Prostate gland (tissue), 2 donors: Measurements from ENCODE around the gene SHISAL2B.

ENCODE experiments used
- CTCF ChIP-seq, 4 experiments: fragments of 200-600 bp in 2 of 4; fragments of 450-650 bp in 2 of 4; sonication (generic) in 2 of 4; IDR thresholded peaks; 1 replicate in 3 of 4; 2 replicates in 1 of 4; pipeline ENCODE4 v1.5.1; 2016 to 2019; ENCODE audit warnings: antibody characterized with exemption in 4 of 4, mild to moderate bottlenecking in 2 of 4, moderate library complexity in 2 of 4
- POLR2A ChIP-seq: fragments of 450-650 bp; IDR thresholded peaks from one replicate; pipeline ENCODE4 v1.6.1; 2016; ENCODE audit warnings: antibody characterized with exemption, mild to moderate bottlenecking
- POLR2AphosphoS5 ChIP-seq: sonication (generic); formaldehyde crosslinking; IDR thresholded peaks from one replicate; pipeline ENCODE4 v1.6.1; 2017; ENCODE audit warnings: antibody characterized with exemption

GRCh38 chr5:64644831-64645230, 45.5 kb upstream of the SHISAL2B start:
- TF ChIP-seq CTCF (IDR thresholded peaks at IDR 0.05) (no peak), POLR2A (no peak), POLR2AphosphoS5 (no peak)
